CD14-positive monocyte (primary cell): ENCODE measurements around the gene SLC35F1. TPM values are rescaled to one million over a fixed set of nuclear protein-coding genes. Genes with fewer than 3 reads are reported as not detected.

Experiments
- DNase-seq, 3 donors: peaks; one replicate each; pipeline ENCODE4 v3.0.0-alpha.2; 2011 to 2022
- H2AFZ ChIP-seq: 2 replicates; pipeline ENCODE4 v1.6.0; 2012; ENCODE audit warnings: mild to moderate bottlenecking, low read depth, low read length, inconsistent platforms; ENCODE audit not compliant: insufficient read depth, poor library complexity, severe bottlenecking
- H3K27ac ChIP-seq, 2 donors: 1 replicate in 1 of 2; 2 replicates in 1 of 2; pipeline ENCODE4 v1.5.1; 2012 to 2013; ENCODE audit warnings: low read length in 2 of 2, control low read depth in 1 of 2, inconsistent platforms in 1 of 2, low read depth in 1 of 2, mild to moderate bottlenecking in 1 of 2
- H3K27me3 ChIP-seq, 2 donors: one replicate each; pipeline versions ENCODE4 v1.6.0 to v1.6.1; 2011 to 2013; ENCODE audit warnings: low read length in 2 of 2; ENCODE audit not compliant: control insufficient read depth in 2 of 2, insufficient read depth in 2 of 2
- H3K36me3 ChIP-seq, 2 donors: replicated peaks in 1 of 2; 1 replicate in 1 of 2; 2 replicates in 1 of 2; pipeline versions ENCODE4 v1.5.1 to v1.6.1; 2012 to 2013; ENCODE audit warnings: low read length in 2 of 2, control low read depth in 1 of 2, inconsistent platforms in 1 of 2, mild to moderate bottlenecking in 1 of 2; ENCODE audit not compliant: insufficient read depth in 2 of 2, control insufficient read depth in 1 of 2
- H3K4me1 ChIP-seq, 2 donors: 1 replicate in 1 of 2; 2 replicates in 1 of 2; pipeline versions ENCODE4 v1.5.1 to v1.6.1; 2012 to 2013; ENCODE audit warnings: low read length in 2 of 2, control low read depth in 1 of 2, inconsistent platforms in 1 of 2, mild to moderate bottlenecking in 1 of 2, moderate library complexity in 1 of 2; ENCODE audit not compliant: insufficient read depth in 2 of 2, control insufficient read depth in 1 of 2
- H3K4me2 ChIP-seq: replicated peaks from 2 replicates; pipeline ENCODE3; 2012; ENCODE audit warnings: low read length, moderate library complexity, mild to moderate bottlenecking; ENCODE audit not compliant: poor library complexity, severe bottlenecking; ENCODE audit errors: extremely low read depth
- H3K4me3 ChIP-seq, 3 experiments: fragments of 200-600 bp in 1 of 3; sonication (generic) in 1 of 3; replicated peaks in 1 of 3; 1 replicate in 2 of 3; 2 replicates in 1 of 3; pipeline ENCODE4 v1.5.1; 2011 to 2013; ENCODE audit warnings: low read length in 3 of 3, mild to moderate bottlenecking in 3 of 3, control low read depth in 2 of 3, low read depth in 2 of 3, inconsistent platforms in 1 of 3, moderate library complexity in 1 of 3
- H3K79me2 ChIP-seq: 2 replicates; pipeline ENCODE4 v1.6.0; 2012; ENCODE audit warnings: mild to moderate bottlenecking, control low read depth, inconsistent platforms, low read length, moderate library complexity; ENCODE audit not compliant: insufficient read depth
- H3K9ac ChIP-seq: 2 replicates; pipeline ENCODE4 v1.6.0; 2017; ENCODE audit warnings: low read length, mild to moderate bottlenecking; ENCODE audit not compliant: insufficient read depth, poor library complexity, severe bottlenecking
- H3K9me3 ChIP-seq, 2 donors: replicated peaks in 1 of 2; 1 replicate in 1 of 2; 2 replicates in 1 of 2; pipeline versions ENCODE4 v1.5.1 to v1.6.1; 2012 to 2013; ENCODE audit warnings: low read length in 2 of 2, control low read depth in 1 of 2; ENCODE audit not compliant: control insufficient read depth in 1 of 2, insufficient read depth in 1 of 2
- H4K20me1 ChIP-seq: 2 replicates; pipeline ENCODE4 v1.6.0; 2012; ENCODE audit warnings: mild to moderate bottlenecking, low read length, control low read depth, moderate library complexity; ENCODE audit not compliant: insufficient read depth
- H3K27ac Mint-ChIP-seq, 7 donors: one replicate each; pipeline ENCODE4 v1.8.0; 2020; ENCODE audit warnings: mild to moderate bottlenecking in 7 of 7, mixed read lengths in 7 of 7, moderate library complexity in 6 of 7, inconsistent platforms in 2 of 7
- H3K27me3 Mint-ChIP-seq, 3 donors: one replicate each; pipeline ENCODE4 v1.8.0; 2021 to 2022; ENCODE audit warnings: low read depth in 3 of 3, mild to moderate bottlenecking in 3 of 3, mixed read lengths in 3 of 3, moderate library complexity in 3 of 3, inconsistent platforms in 1 of 3
- H3K36me3 Mint-ChIP-seq, 2 donors: one replicate each; pipeline ENCODE4 v1.8.0; 2020; ENCODE audit warnings: mixed read lengths in 2 of 2, inconsistent platforms in 1 of 2, mild to moderate bottlenecking in 1 of 2
- H3K4me1 Mint-ChIP-seq: one replicate; pipeline ENCODE4 v1.8.0; 2020; ENCODE audit warnings: mild to moderate bottlenecking, mixed read lengths
- H3K4me3 Mint-ChIP-seq, 2 donors: one replicate each; pipeline ENCODE4 v1.8.0; 2020; ENCODE audit warnings: mild to moderate bottlenecking in 2 of 2, mixed read lengths in 2 of 2, moderate library complexity in 1 of 2
- H3K9me3 Mint-ChIP-seq, 7 donors: one replicate each; pipeline ENCODE4 v1.8.0; 2020 to 2022; ENCODE audit warnings: mixed read lengths in 7 of 7, mild to moderate bottlenecking in 6 of 7, moderate library complexity in 6 of 7, inconsistent platforms in 2 of 7
- WGBS: methylation state at CpG from one replicate; pipeline ENCODE4 v1.1.5; 2013; ENCODE audit warnings: missing lambda C conversion rate; ENCODE audit not compliant: insufficient coverage; 5-methylcytosine and 5-hydroxymethylcytosine counted together
- intact Hi-C, 2 donors: fragments of 100-400 bp; cut with micrococcal nuclease; formaldehyde crosslinking; loops; one replicate each; pipeline versions ENCODE4 v1.15.0 to v1.15.1; 2023
- polyA plus RNA-seq, 3 donors: library from polyadenylated mRNA; depleted of rRNA in 1 of 3; unstranded in 2 of 3; stranded (reverse) in 1 of 3; fragments of 300-500 nt in 2 of 3; fragments of >200 nt in 1 of 3; fragmentation: Illumina TruSeq in 2 of 3; gene quantifications; 1 replicate in 2 of 3; 2 replicates in 1 of 3; pipeline ENCODE4 v1.2.3, GENCODE V29; 2012 to 2021
- TF ChIP-seq, protein P1 (sequence below): fragments of 200-600 bp; IDR thresholded peaks from one replicate; pipeline ENCODE4 v1.8.0; 2022; ENCODE audit warnings: antibody characterized with exemption, mild to moderate bottlenecking

The SLC35F1 gene
- polyA plus RNA-seq, 3 donors: not detected

DNA sequence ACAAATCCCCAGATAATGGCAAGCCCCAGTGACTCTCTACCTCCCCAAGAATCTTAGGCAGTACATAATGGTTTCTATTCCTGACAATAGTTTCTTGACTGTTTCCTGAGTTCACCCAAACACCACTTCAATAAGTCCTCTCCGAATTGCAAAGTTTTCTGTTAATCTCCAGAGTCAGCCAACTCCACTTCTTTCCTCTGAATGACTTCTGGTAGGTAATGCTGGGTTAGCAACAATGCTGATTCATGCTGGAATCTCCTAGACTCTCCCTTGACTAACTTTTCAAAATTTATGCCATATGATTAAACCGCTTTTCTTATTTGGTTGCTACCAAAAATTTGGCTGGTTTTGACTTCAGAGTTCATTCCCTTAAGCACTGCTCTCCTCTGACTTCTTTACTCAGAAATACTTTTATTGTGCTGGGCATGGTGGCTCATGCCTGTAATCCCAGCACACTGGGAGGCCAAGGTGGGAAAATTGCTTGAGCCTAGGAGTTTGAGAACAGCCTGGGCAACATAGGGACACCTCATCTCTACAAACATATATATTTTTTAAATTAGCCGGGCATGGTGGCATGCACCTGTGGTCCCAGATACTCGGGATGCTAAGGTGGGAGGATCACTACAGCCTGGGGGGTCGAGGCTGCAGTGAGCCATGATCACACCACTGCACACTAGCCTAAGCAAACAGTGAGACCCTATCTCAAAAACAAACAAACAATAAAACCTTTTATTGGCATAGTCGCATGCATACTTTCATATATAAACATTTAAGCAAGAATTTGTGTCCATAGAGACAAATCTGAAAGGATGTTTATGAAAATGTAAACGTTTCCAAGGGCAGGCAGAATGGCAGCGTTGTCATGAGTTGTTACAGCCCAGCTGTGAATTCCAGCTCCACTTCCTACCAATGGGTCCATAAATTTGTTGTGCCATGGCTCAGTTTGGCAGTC, 391.7 kb downstream of the SLC35F1 start:
- intact Hi-C loops: no loop called here
- no peaks in the 10 kb centered on the region for H3K79me2 ChIP-seq
- no peak for DNase-seq
- no peak overlapping the region for H3K27ac ChIP-seq
- no peaks in the 10 kb centered on the region for H4K20me1 ChIP-seq
- no peak overlapping the region for H3K4me3 Mint-ChIP-seq
- no peak overlapping the region for H3K4me2 ChIP-seq
- no peak overlapping the region for H2AFZ ChIP-seq
- WGBS: 90% methylated on average over 3 of the region's 8 CpGs
- H3K9ac ChIP-seq: no peak overlapping the region
- H3K9me3 ChIP-seq: no peaks in the 10 kb centered on the region
- no peaks in the 10 kb centered on the region for H3K4me1 Mint-ChIP-seq
- H3K27me3 ChIP-seq: no peaks in the 10 kb centered on the region
- H3K4me1 ChIP-seq: no peaks in the 10 kb centered on the region
- no peaks in the 10 kb centered on the region for H3K36me3 ChIP-seq
- no peaks in the 10 kb centered on the region for H3K36me3 Mint-ChIP-seq
- peak overlapping the region in 1 of 7 donors; percentile 31 for H3K27ac Mint-ChIP-seq
- peaks cover 0 to 2% (median 2%) of the 10 kb centered on the region in 3 donors for H3K27me3 Mint-ChIP-seq
- H3K9me3 Mint-ChIP-seq: no peaks in the 10 kb centered on the region
- H3K4me3 ChIP-seq: no peak overlapping the region
- TF ChIP-seq, protein P1, sequence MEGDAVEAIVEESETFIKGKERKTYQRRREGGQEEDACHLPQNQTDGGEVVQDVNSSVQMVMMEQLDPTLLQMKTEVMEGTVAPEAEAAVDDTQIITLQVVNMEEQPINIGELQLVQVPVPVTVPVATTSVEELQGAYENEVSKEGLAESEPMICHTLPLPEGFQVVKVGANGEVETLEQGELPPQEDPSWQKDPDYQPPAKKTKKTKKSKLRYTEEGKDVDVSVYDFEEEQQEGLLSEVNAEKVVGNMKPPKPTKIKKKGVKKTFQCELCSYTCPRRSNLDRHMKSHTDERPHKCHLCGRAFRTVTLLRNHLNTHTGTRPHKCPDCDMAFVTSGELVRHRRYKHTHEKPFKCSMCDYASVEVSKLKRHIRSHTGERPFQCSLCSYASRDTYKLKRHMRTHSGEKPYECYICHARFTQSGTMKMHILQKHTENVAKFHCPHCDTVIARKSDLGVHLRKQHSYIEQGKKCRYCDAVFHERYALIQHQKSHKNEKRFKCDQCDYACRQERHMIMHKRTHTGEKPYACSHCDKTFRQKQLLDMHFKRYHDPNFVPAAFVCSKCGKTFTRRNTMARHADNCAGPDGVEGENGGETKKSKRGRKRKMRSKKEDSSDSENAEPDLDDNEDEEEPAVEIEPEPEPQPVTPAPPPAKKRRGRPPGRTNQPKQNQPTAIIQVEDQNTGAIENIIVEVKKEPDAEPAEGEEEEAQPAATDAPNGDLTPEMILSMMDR: no peak

GRCh38 chr6:118299457-118299856, 392.4 kb downstream of the SLC35F1 start:
- H3K36me3 ChIP-seq: no peaks in the 10 kb centered on the region
- Mint-ChIP-seq H3K27me3 (peaks cover 0 to 2% (median 2%) of the 10 kb centered on the region in 3 donors), H3K27ac (no peak overlapping the region), H3K4me3 (no peak overlapping the region), H3K36me3 (no peaks in the 10 kb centered on the region), H3K4me1 (no peaks in the 10 kb centered on the region), H3K9me3 (no peaks in the 10 kb centered on the region)
- TF ChIP-seq, protein P1: no peak
- H3K4me1 ChIP-seq: no peaks in the 10 kb centered on the region
- no peak overlapping the region for H2AFZ ChIP-seq
- WGBS: no CpG with 5 or more reads among the region's 4 CpGs
- no peak for DNase-seq
- no peaks in the 10 kb centered on the region for H3K79me2 ChIP-seq
- H3K27ac ChIP-seq: no peak overlapping the region
- H3K27me3 ChIP-seq: no peaks in the 10 kb centered on the region
- intact Hi-C loops: no loop called here
- H3K9me3 ChIP-seq: no peaks in the 10 kb centered on the region
- no peak overlapping the region for H3K4me2 ChIP-seq
- no peaks in the 10 kb centered on the region for H4K20me1 ChIP-seq
- H3K9ac ChIP-seq: no peak overlapping the region
- no peak overlapping the region for H3K4me3 ChIP-seq
